Mesendoderm (in vitro differentiated cells): Measurements from ENCODE around the gene PTGES2.
"Not testable (repeated sequence)": the region's sequence is repeated elsewhere in the genome, so short reads cannot be mapped to it uniquely, and the experiment has no call there.

Experiments used
- DNase-seq: peaks from one replicate; pipeline ENCODE4 v3.0.0; 2013
- H2AK5ac ChIP-seq: 2 replicates; pipeline ENCODE4 v1.6.1; 2013; ENCODE audit warnings: low read length, inconsistent platforms
- H2BK120ac ChIP-seq: 2 replicates; pipeline ENCODE4 v1.6.1; 2013; ENCODE audit warnings: low read depth, mild to moderate bottlenecking, low read length, moderate library complexity, mixed read lengths
- H2BK15ac ChIP-seq: replicated peaks from 2 replicates; pipeline ENCODE4 v1.6.1; 2013; ENCODE audit warnings: low read depth, mild to moderate bottlenecking, moderate library complexity
- H2BK5ac ChIP-seq: 2 replicates; pipeline ENCODE4 v1.6.1; 2013; ENCODE audit warnings: low read length, inconsistent platforms
- H3K18ac ChIP-seq: 2 replicates; pipeline ENCODE4 v1.6.1; 2013; ENCODE audit warnings: mild to moderate bottlenecking, low read length, mixed read lengths
- H3K23ac ChIP-seq: one replicate; pipeline ENCODE4 v1.6.1; 2013; ENCODE audit warnings: low read length
- H3K27ac ChIP-seq: 2 replicates; pipeline ENCODE4 v1.5.1; 2013; ENCODE audit warnings: low read depth, mild to moderate bottlenecking, inconsistent platforms, low read length, moderate library complexity
- H3K27me3 ChIP-seq: 2 replicates; pipeline ENCODE4 v1.6.1; 2013; ENCODE audit warnings: low read length, control low read depth, mild to moderate bottlenecking, inconsistent platforms; ENCODE audit not compliant: insufficient read depth, poor library complexity
- H3K36me3 ChIP-seq: 2 replicates; pipeline ENCODE4 v1.6.1; 2013; ENCODE audit warnings: low read length, inconsistent platforms; ENCODE audit not compliant: control insufficient read depth, insufficient read depth
- H3K4ac ChIP-seq: one replicate; pipeline ENCODE4 v1.6.1; 2013; ENCODE audit warnings: low read depth, mild to moderate bottlenecking, low read length, moderate library complexity
- H3K4me1 ChIP-seq: 2 replicates; pipeline ENCODE4 v1.6.1; 2013; ENCODE audit warnings: low read depth, low read length, inconsistent platforms; ENCODE audit not compliant: control insufficient read depth
- H3K4me2 ChIP-seq: 2 replicates; pipeline ENCODE4 v1.6.1; 2013; ENCODE audit warnings: low read length
- H3K4me3 ChIP-seq: 2 replicates; pipeline ENCODE4 v1.5.1; 2013; ENCODE audit warnings: mild to moderate bottlenecking, low read length
- H3K56ac ChIP-seq: one replicate; pipeline ENCODE4 v1.6.1; 2013; ENCODE audit warnings: low read length
- H3K79me1 ChIP-seq: 2 replicates; pipeline ENCODE4 v1.6.1; 2013; ENCODE audit warnings: low read length, inconsistent platforms
- H3K79me2 ChIP-seq: 2 replicates; pipeline ENCODE4 v1.6.1; 2013; ENCODE audit warnings: mild to moderate bottlenecking, low read length; ENCODE audit not compliant: control insufficient read depth, insufficient read depth
- H3K9ac ChIP-seq: 2 replicates; pipeline ENCODE4 v1.6.1; 2013; ENCODE audit warnings: low read length, inconsistent platforms
- H4K5ac ChIP-seq: one replicate; pipeline ENCODE4 v1.6.1; 2013; ENCODE audit warnings: low read length
- H4K8ac ChIP-seq: one replicate; pipeline ENCODE4 v1.6.1; 2013; ENCODE audit warnings: low read depth, mild to moderate bottlenecking, control low read depth, low read length, moderate library complexity
- WGBS: extraction: QIAGEN DNeasy Blood & Tissue Kit; methylation state at CpG from one replicate; pipeline ENCODE4 v1.1.7; 2013; ENCODE audit warnings: low lambda C conversion rate, missing lambda C conversion rate; ENCODE audit not compliant: insufficient coverage; ENCODE audit errors: extremely low coverage; 5-methylcytosine and 5-hydroxymethylcytosine counted together

The PTGES2 gene

GRCh38 chr9:128136816-128137793 lies 9.6 kb upstream of the PTGES2 start:
- H3K56ac ChIP-seq = no peak overlapping the region
- no peaks in the 10 kb centered on the region for H3K79me1 ChIP-seq
- no peak overlapping the region for H2BK5ac ChIP-seq
- H3K4ac ChIP-seq = no peak overlapping the region
- H3K27ac ChIP-seq = no peak overlapping the region
- H3K4me2 ChIP-seq = no peak overlapping the region
- no peaks in the 10 kb centered on the region for H3K4me1 ChIP-seq
- no peak overlapping the region for H3K18ac ChIP-seq
- no peak overlapping the region for H2BK15ac ChIP-seq
- no peak overlapping the region for H3K9ac ChIP-seq
- no peak overlapping the region for H4K5ac ChIP-seq
- no peak overlapping the region for H2BK120ac ChIP-seq
- DNase-seq = no peak
- no peaks in the 10 kb centered on the region for H3K27me3 ChIP-seq
- H3K4me3 ChIP-seq = no peak overlapping the region
- H3K79me2 ChIP-seq = no peaks in the 10 kb centered on the region
- H4K8ac ChIP-seq = no peak overlapping the region
- H2AK5ac ChIP-seq = no peak overlapping the region
- no CpG with 5 or more reads among the region's 18 CpGs for WGBS
- H3K36me3 ChIP-seq = no peaks in the 10 kb centered on the region
- H3K23ac ChIP-seq = no peak overlapping the region

- not testable (repeated sequence) for H2BK120ac ChIP-seq
Measured at GRCh38 chr9:128135561-128135960, 8.0 kb upstream of the PTGES2 start.

GRCh38 chr9:128132139-128132538 lies 4.6 kb upstream of the PTGES2 start:
- not testable (repeated sequence) for H3K56ac ChIP-seq, H2BK15ac ChIP-seq, H3K79me1 ChIP-seq, H4K5ac ChIP-seq, H2BK5ac ChIP-seq, H3K4me2 ChIP-seq, H3K4me3 ChIP-seq, H4K8ac ChIP-seq, H3K18ac ChIP-seq, H3K4me1 ChIP-seq, H3K36me3 ChIP-seq, H3K79me2 ChIP-seq, DNase-seq, H2BK120ac ChIP-seq, H3K9ac ChIP-seq, H3K4ac ChIP-seq, H3K23ac ChIP-seq, H3K27ac ChIP-seq, H2AK5ac ChIP-seq, H3K27me3 ChIP-seq
- no CpG with 5 or more reads among the region's 8 CpGs for WGBS

More at GRCh38 chr9:128135561-128135960, 8.0 kb upstream of the PTGES2 start:
- not testable (repeated sequence) for H4K8ac ChIP-seq, H3K56ac ChIP-seq, H3K79me1 ChIP-seq, H3K18ac ChIP-seq, H3K23ac ChIP-seq, H3K36me3 ChIP-seq, H2BK5ac ChIP-seq, H3K27me3 ChIP-seq, H2AK5ac ChIP-seq, H3K9ac ChIP-seq, H3K27ac ChIP-seq, H3K4me1 ChIP-seq, H3K4me2 ChIP-seq, H4K5ac ChIP-seq, H3K79me2 ChIP-seq, H3K4me3 ChIP-seq, H2BK15ac ChIP-seq, DNase-seq, H3K4ac ChIP-seq
- WGBS = no CpG with 5 or more reads among the region's 8 CpGs

GRCh38 chr9:128131346-128131745 lies 3.8 kb upstream of the PTGES2 start:
- not testable (repeated sequence) for H3K36me3 ChIP-seq, H3K27ac ChIP-seq, H3K4ac ChIP-seq, H3K4me2 ChIP-seq, H2BK15ac ChIP-seq, H4K5ac ChIP-seq, H3K23ac ChIP-seq, H3K79me2 ChIP-seq, H3K79me1 ChIP-seq, H3K18ac ChIP-seq, H3K4me3 ChIP-seq, DNase-seq, H3K56ac ChIP-seq, H3K27me3 ChIP-seq, H4K8ac ChIP-seq, H2AK5ac ChIP-seq, H3K9ac ChIP-seq, H2BK120ac ChIP-seq, H3K4me1 ChIP-seq, H2BK5ac ChIP-seq
- no CpG with 5 or more reads among the region's 8 CpGs for WGBS

GRCh38 chr9:128130651-128131050 lies 3.1 kb upstream of the PTGES2 start:
- H3K56ac ChIP-seq, H3K27me3 ChIP-seq, H2BK15ac ChIP-seq, H3K4me2 ChIP-seq, H3K4ac ChIP-seq, H3K36me3 ChIP-seq, H3K4me1 ChIP-seq, H4K5ac ChIP-seq, H2BK120ac ChIP-seq, H3K18ac ChIP-seq, H3K79me1 ChIP-seq, H3K23ac ChIP-seq, H4K8ac ChIP-seq, H2BK5ac ChIP-seq, H2AK5ac ChIP-seq, H3K4me3 ChIP-seq, H3K27ac ChIP-seq, H3K9ac ChIP-seq, DNase-seq: not testable (repeated sequence)
- WGBS = no CpG with 5 or more reads among the region's 7 CpGs
- H3K79me2 ChIP-seq = peaks cover 15% of the 10 kb centered on the region
